Hepatic stellate cell (primary cell): ENCODE data around the gene SMCO2.

Source experiments
- DNase-seq: peaks from one replicate; pipeline ENCODE4 v3.0.0; 2011; ENCODE audit warnings: low spot score

Gene SMCO2

GRCh38 chr12:27446436-27446835, at the start of gene SMCO2:
Gene SMCO2 (plus strand): TSS chr12:27446736. CDS start chr12:27470632, 23,896 bp downstream.
- no peak for DNase-seq

GRCh38 chr12:27398466-27398865, 48.1 kb upstream of the SMCO2 start:
- no peak for DNase-seq

GRCh38 chr12:27399074-27399473, 47.5 kb upstream of the SMCO2 start:
- no peak for DNase-seq

GRCh38 chr12:27400856-27401354, 45.6 kb upstream of the SMCO2 start:
- peak; percentile 25 for DNase-seq

- DNase-seq, result no peak
Observed at GRCh38 chr12:27412047-27412446, 34.5 kb upstream of the SMCO2 start.

GRCh38 chr12:27422697-27423096, 23.8 kb upstream of the SMCO2 start:
- DNase-seq, result no peak

GRCh38 chr12:27424631-27425230, 21.8 kb upstream of the SMCO2 start:
- peak; percentile 25 for DNase-seq

- no peak for DNase-seq
Observed at GRCh38 chr12:27425306-27425705, 21.2 kb upstream of the SMCO2 start.

- no peak for DNase-seq
Observed at GRCh38 chr12:27426743-27427487, 19.6 kb upstream of the SMCO2 start.

GRCh38 chr12:27427824-27428223, 18.7 kb upstream of the SMCO2 start:
- DNase-seq, result no peak

GRCh38 chr12:27428466-27428865, 18.1 kb upstream of the SMCO2 start:
- no peak for DNase-seq

GRCh38 chr12:27429606-27430005, 16.9 kb upstream of the SMCO2 start:
- DNase-seq, result no peak

- no peak for DNase-seq
Observed at GRCh38 chr12:27431185-27431584, 15.4 kb upstream of the SMCO2 start.

- peak; percentile 36 for DNase-seq
Observed at GRCh38 chr12:27434673-27435565, 11.6 kb upstream of the SMCO2 start.

- no peak for DNase-seq
Observed at GRCh38 chr12:27436029-27436428, 10.5 kb upstream of the SMCO2 start.

- DNase-seq, result no peak
Observed at GRCh38 chr12:27436768-27437167, 9.8 kb upstream of the SMCO2 start.

GRCh38 chr12:27437839-27438238, 8.7 kb upstream of the SMCO2 start:
- DNase-seq, result no peak

- DNase-seq, result no peak
Observed at GRCh38 chr12:27447761-27448160, 1.2 kb downstream of the SMCO2 start.

- DNase-seq, result no peak
Observed at GRCh38 chr12:27449026-27449425, 2.5 kb downstream of the SMCO2 start.

- DNase-seq, result no peak
Observed at GRCh38 chr12:27449893-27450534, 3.5 kb downstream of the SMCO2 start.

GRCh38 chr12:27451036-27451825, 4.7 kb downstream of the SMCO2 start:
- DNase-seq, result no peak
